HepG2 (cell line): Measurements from ENCODE around the gene ELP5. TPM values are rescaled to one million over a fixed set of nuclear protein-coding genes. Genes with fewer than 3 reads are reported as not detected.

Experiments
- ASH2L ChIP-seq: fragments of 300-600, 200-600 bp; sonication (generic); IDR thresholded peaks from 2 replicates; pipeline ENCODE4 v1.7.0; 2017; ENCODE audit warnings: low read depth, mild to moderate bottlenecking, moderate library complexity, mixed read lengths, low read length; ENCODE audit not compliant: insufficient read length
- BCL6 ChIP-seq: IDR thresholded peaks from 2 replicates; pipeline ENCODE4 v1.6.1; 2016; ENCODE audit warnings: missing genetic modification reagents, missing compliant biosample characterization
- FOXK1 ChIP-seq: sonication (generic); formaldehyde crosslinking; IDR thresholded peaks from 2 replicates; pipeline ENCODE4 v1.4.0; 2020; ENCODE audit warnings: low read depth, missing genetic modification reagents, borderline replicate concordance
- FOXM1 ChIP-seq: sonication (generic); formaldehyde crosslinking; IDR thresholded peaks from 2 replicates; pipeline ENCODE4 v1.5.0; 2020; ENCODE audit warnings: missing genetic modification reagents
- HBP1 ChIP-seq: IDR thresholded peaks from 2 replicates; pipeline ENCODE4 v1.6.1; 2016; ENCODE audit warnings: low read depth, control low read depth
- HDAC2 ChIP-seq: sonication (generic); formaldehyde crosslinking; IDR thresholded peaks from 2 replicates; pipeline ENCODE4 v1.4.0; 2020; ENCODE audit warnings: missing genetic modification reagents
- IRF2 ChIP-seq: IDR thresholded peaks from 2 replicates; pipeline ENCODE4 v1.6.1; 2018; ENCODE audit warnings: missing genetic modification reagents, missing compliant biosample characterization
- KDM5B ChIP-seq: sonication (generic); formaldehyde crosslinking; IDR thresholded peaks from 2 replicates; pipeline ENCODE4 v1.4.0; 2020; ENCODE audit warnings: missing genetic modification reagents, mild to moderate bottlenecking, borderline replicate concordance
- MAZ ChIP-seq, 2 experiments: sonication (generic) in 1 of 2; formaldehyde crosslinking in 1 of 2; IDR thresholded peaks; 2 replicates each; pipeline versions ENCODE4 v1.5.0 to v1.6.1; 2012 to 2020; ENCODE audit warnings: low read depth in 2 of 2, mild to moderate bottlenecking in 2 of 2, borderline replicate concordance in 1 of 2, improper control_type of control experiment in 1 of 2, low read length in 1 of 2, missing genetic modification reagents in 1 of 2, moderate library complexity in 1 of 2
- MBD4 ChIP-seq: IDR thresholded peaks from 2 replicates; pipeline ENCODE4 v1.6.1; 2012; ENCODE audit warnings: low read length, inconsistent platforms, borderline replicate concordance
- MYC ChIP-seq: sonication (generic); formaldehyde crosslinking; IDR thresholded peaks from 2 replicates; pipeline ENCODE4 v1.9.0; 2021; ENCODE audit warnings: missing genetic modification reagents, borderline replicate concordance
- PLSCR1 ChIP-seq: sonication (generic); formaldehyde crosslinking; IDR thresholded peaks from 2 replicates; pipeline ENCODE4 v1.5.0; 2020; ENCODE audit warnings: missing genetic modification reagents, mild to moderate bottlenecking, borderline replicate concordance
- SOX6 ChIP-seq, 2 experiments: fragments of 450-650 bp in 1 of 2; sonication (generic) in 1 of 2; formaldehyde crosslinking in 1 of 2; IDR thresholded peaks; 2 replicates each; pipeline versions ENCODE4 v1.4.0 to v1.6.1; 2017 to 2020; ENCODE audit warnings: antibody characterized with exemption in 1 of 2, mild to moderate bottlenecking in 1 of 2, missing genetic modification reagents in 1 of 2
- TBP ChIP-seq: sonication (generic); formaldehyde crosslinking; IDR thresholded peaks from 2 replicates; pipeline ENCODE4 v1.5.0; 2020; ENCODE audit warnings: missing genetic modification reagents
- TCF12 ChIP-seq, 2 experiments: fragments of 450-650 bp in 1 of 2; sonication (generic) in 1 of 2; formaldehyde crosslinking in 1 of 2; IDR thresholded peaks; 2 replicates each; pipeline versions ENCODE4 v1.6.1 to v1.8.0; 2017 to 2022; ENCODE audit warnings: antibody characterized with exemption in 1 of 2, mild to moderate bottlenecking in 1 of 2, missing genetic modification reagents in 1 of 2, moderate library complexity in 1 of 2
- TSC22D2 ChIP-seq: sonication (generic); formaldehyde crosslinking; IDR thresholded peaks from 2 replicates; pipeline ENCODE4 v1.5.1; 2020; ENCODE audit warnings: missing genetic modification reagents, mild to moderate bottlenecking, borderline replicate concordance
- YY1 ChIP-seq: IDR thresholded peaks from 2 replicates; pipeline ENCODE4 v1.6.1; 2011; ENCODE audit warnings: low read length, low read depth, moderate library complexity, mild to moderate bottlenecking; ENCODE audit not compliant: insufficient read depth, insufficient replicate concordance
- ZNF136 ChIP-seq: sonication (generic); formaldehyde crosslinking; IDR thresholded peaks from 2 replicates; pipeline ENCODE4 v1.8.1; 2022; ENCODE audit warnings: low read depth, mild to moderate bottlenecking, moderate library complexity, missing genetic modification reagents
- ZNF253 ChIP-seq: sonication (generic); formaldehyde crosslinking; IDR thresholded peaks from 2 replicates; pipeline ENCODE4 v1.8.0; 2022; ENCODE audit warnings: mild to moderate bottlenecking, missing genetic modification reagents, borderline replicate concordance
- ZNF337 ChIP-seq: sonication (generic); formaldehyde crosslinking; IDR thresholded peaks from 2 replicates; pipeline ENCODE4 v1.5.1; 2020; ENCODE audit warnings: missing genetic modification reagents, low read depth, mild to moderate bottlenecking, borderline replicate concordance
- ZNF432 ChIP-seq: sonication (generic); formaldehyde crosslinking; IDR thresholded peaks from 2 replicates; pipeline ENCODE4 v1.5.0; 2020; ENCODE audit warnings: missing genetic modification reagents, mild to moderate bottlenecking, borderline replicate concordance
- ZNF44 ChIP-seq: sonication (generic); formaldehyde crosslinking; IDR thresholded peaks from 2 replicates; pipeline ENCODE4 v1.5.1; 2020; ENCODE audit warnings: mild to moderate bottlenecking, missing genetic modification reagents
- ZNF564 ChIP-seq: sonication (generic); formaldehyde crosslinking; IDR thresholded peaks from 2 replicates; pipeline ENCODE4 v1.8.1; 2023; ENCODE audit warnings: mild to moderate bottlenecking, missing genetic modification reagents
- ZNF672 ChIP-seq: sonication (generic); formaldehyde crosslinking; IDR thresholded peaks from 2 replicates; pipeline ENCODE4 v1.8.1; 2022; ENCODE audit warnings: missing genetic modification reagents
- ZSCAN25 ChIP-seq: sonication (generic); formaldehyde crosslinking; IDR thresholded peaks from 2 replicates; pipeline ENCODE4 v1.8.0; 2022; ENCODE audit warnings: mild to moderate bottlenecking, missing genetic modification reagents
- polyA plus RNA-seq, 8 experiments: library from polyadenylated mRNA; depleted of rRNA in 3 of 8; stranded (reverse) in 7 of 8; unstranded in 1 of 8; fragments of >200 nt; fragmentation: Illumina TruSeq in 4 of 8; extraction: Trizol in 4 of 8; gene quantifications; 2 replicates each; pipeline versions ENCODE4 v1.2.1 to v1.2.3, GENCODE V29; 2011 to 2016; ENCODE audit warnings: low read depth in 4 of 8, missing spikeins in 1 of 8, mixed read lengths in 1 of 8; ENCODE audit not compliant: insufficient read depth in 1 of 8
- total RNA-seq, 5 experiments: library from RNA; depleted of rRNA; stranded (reverse); fragments of >200 nt; fragmentation: Illumina TruSeq; extraction: Trizol; gene quantifications; 2 replicates each; pipeline ENCODE4 v1.2.3, GENCODE V29; 2016; ENCODE audit warnings: low read depth in 1 of 5
- TF ChIP-seq, protein P1 (sequence below): sonication (generic); formaldehyde crosslinking; IDR thresholded peaks from 2 replicates; pipeline ENCODE4 v1.8.0; 2022; ENCODE audit warnings: mild to moderate bottlenecking, missing genetic modification reagents; ENCODE audit not compliant: insufficient replicate concordance

ELP5 gene
- total and polyA plus RNA-seq, 2 of the 13 experiments (the other 11 are each of a cell fraction or from before 2014, with no cell fraction given) = 67.6 to 69.8 TPM

- no peak for TF ChIP-seq HBP1 (CRISPR knock-in tag)
- peak; percentile 17; the same call in 1 of the 2 replicates for TF ChIP-seq FOXK1 (CRISPR knock-in tag)
- peak; percentile 42; the same call in 1 of the 2 replicates for TF ChIP-seq TSC22D2 (CRISPR knock-in tag)
- TF ChIP-seq ZNF432 (CRISPR knock-in tag) = no peak
- TF ChIP-seq BCL6 (CRISPR knock-in tag) = 0 out of 2 replicates have a peak, but pooled peaks have one; percentile 7
- TF ChIP-seq ZSCAN25 (CRISPR knock-in tag) = peak; percentile 85
- peak; percentile 38 for TF ChIP-seq YY1
- peak; percentile 84; the same call in 1 of the 2 replicates for TF ChIP-seq ZNF253 (CRISPR knock-in tag)
- TF ChIP-seq ZNF564 (CRISPR knock-in tag) = no peak; the same call in none of the 2 replicates
- TF ChIP-seq FOXM1 (CRISPR knock-in tag) = no peak
- no peak; the same call in 1 of the 2 replicates for TF ChIP-seq ZNF672
- peak; percentile 96; the same call in 1 of the 2 replicates for TF ChIP-seq ZNF44 (CRISPR knock-in tag)
- TF ChIP-seq IRF2 = peak; percentile 71; the same call in 1 of the 2 replicates
- TF ChIP-seq TCF12 (IDR thresholded peaks at IDR 0.05) = no peak
- TF ChIP-seq TCF12 (CRISPR knock-in tag; IDR thresholded peaks at IDR 0.05) = no peak
- TF ChIP-seq MAZ (IDR thresholded peaks at IDR 0.05; ENCODE audit: borderline replicate concordance, low read depth, low read length) = no peak
- peak; percentile 26 for TF ChIP-seq MAZ (CRISPR knock-in tag; IDR thresholded peaks at IDR 0.05; ENCODE audit: low read depth)
- TF ChIP-seq ZNF136 = 0 out of 2 replicates have a peak, but pooled peaks have one; percentile 69
- TF ChIP-seq ASH2L = no peak
- TF ChIP-seq SOX6 (IDR thresholded peaks at IDR 0.05) = no peak
- peak; percentile 16; the same call in 1 of the 2 replicates for TF ChIP-seq SOX6 (CRISPR knock-in tag; IDR thresholded peaks at IDR 0.05)
- TF ChIP-seq MBD4 = no peak
- TF ChIP-seq, protein P1, sequence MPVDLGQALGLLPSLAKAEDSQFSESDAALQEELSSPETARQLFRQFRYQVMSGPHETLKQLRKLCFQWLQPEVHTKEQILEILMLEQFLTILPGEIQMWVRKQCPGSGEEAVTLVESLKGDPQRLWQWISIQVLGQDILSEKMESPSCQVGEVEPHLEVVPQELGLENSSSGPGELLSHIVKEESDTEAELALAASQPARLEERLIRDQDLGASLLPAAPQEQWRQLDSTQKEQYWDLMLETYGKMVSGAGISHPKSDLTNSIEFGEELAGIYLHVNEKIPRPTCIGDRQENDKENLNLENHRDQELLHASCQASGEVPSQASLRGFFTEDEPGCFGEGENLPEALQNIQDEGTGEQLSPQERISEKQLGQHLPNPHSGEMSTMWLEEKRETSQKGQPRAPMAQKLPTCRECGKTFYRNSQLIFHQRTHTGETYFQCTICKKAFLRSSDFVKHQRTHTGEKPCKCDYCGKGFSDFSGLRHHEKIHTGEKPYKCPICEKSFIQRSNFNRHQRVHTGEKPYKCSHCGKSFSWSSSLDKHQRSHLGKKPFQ (CRISPR knock-in tag) = peak; percentile 45
- TF ChIP-seq MYC = peak; percentile 70
- no peak for TF ChIP-seq TBP (CRISPR knock-in tag)
- TF ChIP-seq PLSCR1 (CRISPR knock-in tag) = no peak
- TF ChIP-seq KDM5B (CRISPR knock-in tag) = peak; percentile 69; the same call in 1 of the 2 replicates
- peak; percentile 81; the same call in 1 of the 2 replicates for TF ChIP-seq ZNF337 (CRISPR knock-in tag)
- peak; percentile 57; the same call in 1 of the 2 replicates for TF ChIP-seq HDAC2 (CRISPR knock-in tag)
Observed at GRCh38 chr17:7280519-7281073, 28.6 kb downstream of the ELP5 start (continued).
